NCI-H2171 (cell line): Measurements from ENCODE around the gene MAP6D1.

Experiments used
- DNase-seq: peaks from one replicate; lab custom pipeline; 2025; lab: John Stamatoyannopoulos, UW

Gene MAP6D1

DNA sequence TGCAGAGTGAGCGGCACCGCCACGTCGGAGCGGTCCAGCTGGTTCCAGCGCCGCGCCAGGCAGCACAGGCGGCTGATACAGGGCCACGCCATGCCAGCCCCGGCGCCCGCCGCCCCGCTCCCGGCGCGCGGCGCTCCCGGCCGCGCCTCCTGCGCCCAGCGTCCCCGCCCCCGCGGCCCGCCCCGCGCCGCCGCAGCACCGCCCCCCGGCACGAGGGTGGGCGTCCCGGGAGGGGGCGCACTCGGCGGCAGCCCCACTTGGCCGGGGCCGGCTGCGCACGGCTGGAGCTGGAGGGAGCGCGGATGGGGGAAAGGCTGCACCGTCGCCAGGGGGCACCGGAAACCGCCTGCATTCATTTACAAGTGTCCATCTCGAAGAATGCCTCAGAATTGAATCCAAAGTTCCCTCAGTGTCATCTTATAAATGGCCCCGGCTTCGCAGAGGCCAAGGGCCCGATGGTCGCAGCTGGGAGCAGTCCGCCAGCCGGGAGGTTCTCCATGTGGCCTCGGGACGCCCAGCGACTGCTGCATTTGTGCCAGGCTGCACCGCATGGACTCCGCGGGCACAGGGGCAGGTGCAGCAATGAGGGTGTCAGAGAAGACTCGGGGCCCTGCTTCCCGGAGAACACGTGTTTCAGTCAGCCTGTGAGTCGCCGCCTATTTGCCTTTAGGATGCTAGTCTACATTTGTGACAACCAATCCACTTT lies at the start of gene MAP6D1:
Gene MAP6D1 (minus strand): TSS at position 122 of the 706 bp plus-strand sequence. CDS start 30 bp downstream, at position 92.
- peak; percentile 77 for DNase-seq

DNA sequence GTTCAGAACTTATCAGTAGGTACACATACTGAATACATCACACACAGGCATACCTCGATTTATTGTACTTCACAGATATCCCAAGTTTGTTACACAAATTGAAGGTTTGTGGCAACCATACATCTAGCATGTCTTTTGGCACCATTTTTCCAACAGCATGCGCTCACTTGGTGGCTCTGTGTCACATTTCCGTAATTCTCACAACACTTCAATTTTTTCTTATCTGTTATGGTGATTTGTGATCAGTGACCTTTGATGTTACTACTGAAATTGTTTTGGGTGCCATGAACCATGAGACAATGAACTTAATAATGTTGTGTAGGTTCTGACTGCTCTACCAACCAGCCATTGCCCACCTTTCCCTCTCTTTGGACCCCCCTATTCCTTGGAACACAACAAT lies 48.5 kb upstream of the MAP6D1 start:
- no peak for DNase-seq

DNA sequence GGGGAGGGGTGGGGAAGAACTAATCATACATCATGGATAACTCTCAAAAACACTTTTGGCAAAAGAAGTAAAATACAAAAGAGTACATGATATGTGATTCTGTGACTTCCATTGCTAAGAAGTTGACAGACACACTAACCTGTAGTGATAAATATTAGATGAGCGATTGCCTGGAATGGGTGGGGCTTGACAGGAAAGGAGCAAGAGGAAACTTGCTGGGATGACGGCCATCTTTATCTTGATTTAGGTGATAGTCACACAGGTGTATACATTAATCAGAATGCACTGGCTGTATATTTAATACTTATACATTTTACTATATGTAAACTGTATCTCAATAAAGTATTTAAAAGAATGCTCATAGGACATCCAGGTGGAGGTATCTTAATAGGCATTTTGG lies 46.2 kb upstream of the MAP6D1 start:
- no peak for DNase-seq

DNA sequence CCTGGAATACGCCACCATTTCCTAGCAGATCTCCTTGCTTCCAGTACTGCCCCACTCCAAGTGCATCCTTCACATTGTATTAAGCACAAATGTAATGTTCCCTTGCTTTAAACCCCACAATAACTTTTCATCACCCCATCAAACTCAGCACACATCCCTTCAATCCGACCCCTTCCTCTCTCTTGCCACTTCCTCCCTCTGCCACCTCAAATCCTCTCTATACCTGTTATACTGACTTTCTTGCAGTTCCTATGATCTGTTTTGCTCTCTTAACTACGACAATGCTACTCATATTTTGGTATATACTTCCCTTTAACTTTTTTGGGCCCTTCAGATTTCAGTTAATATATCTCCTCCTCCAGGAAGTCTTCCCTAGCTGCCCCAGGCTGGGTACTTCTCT lies 45.2 kb upstream of the MAP6D1 start:
- DNase-seq = no peak

DNA sequence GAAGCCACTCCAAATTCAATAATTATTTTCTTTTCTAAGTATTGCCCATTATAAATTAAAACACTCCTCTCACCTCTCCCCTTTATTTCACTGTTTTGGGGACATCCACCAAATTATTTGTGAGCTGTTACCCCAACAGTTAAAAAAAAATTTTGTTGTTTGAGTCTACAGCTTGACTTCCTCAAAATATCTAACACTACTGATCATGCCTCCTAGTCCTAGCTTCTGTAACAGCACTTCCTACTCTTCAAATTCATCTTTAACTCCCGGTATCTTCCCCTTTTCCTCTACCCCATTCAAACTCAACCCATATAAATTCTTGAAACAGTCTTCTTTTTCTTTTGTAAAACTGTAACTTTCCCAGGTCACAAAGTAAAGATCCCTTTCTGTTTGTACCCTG lies 43.4 kb upstream of the MAP6D1 start:
- no peak for DNase-seq

DNA sequence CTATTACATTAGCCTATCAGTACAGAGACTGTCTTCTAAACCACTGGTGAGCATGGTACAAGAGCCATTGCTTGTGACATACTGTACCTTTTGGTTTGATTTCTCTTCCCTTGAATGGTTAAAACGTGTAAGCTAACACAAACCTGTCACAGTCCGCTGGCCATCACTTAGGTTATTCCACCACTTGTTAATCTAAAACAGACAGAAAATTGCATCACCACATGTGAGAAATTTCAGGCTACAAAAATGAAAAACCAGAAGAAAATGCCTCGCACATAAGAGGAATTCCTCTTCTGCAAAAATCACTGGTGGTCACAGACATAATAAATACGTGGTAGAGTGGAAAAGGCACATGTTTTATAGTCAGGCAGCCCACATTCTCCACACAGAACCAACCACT lies 37.2 kb upstream of the MAP6D1 start:
- DNase-seq = no peak

DNA sequence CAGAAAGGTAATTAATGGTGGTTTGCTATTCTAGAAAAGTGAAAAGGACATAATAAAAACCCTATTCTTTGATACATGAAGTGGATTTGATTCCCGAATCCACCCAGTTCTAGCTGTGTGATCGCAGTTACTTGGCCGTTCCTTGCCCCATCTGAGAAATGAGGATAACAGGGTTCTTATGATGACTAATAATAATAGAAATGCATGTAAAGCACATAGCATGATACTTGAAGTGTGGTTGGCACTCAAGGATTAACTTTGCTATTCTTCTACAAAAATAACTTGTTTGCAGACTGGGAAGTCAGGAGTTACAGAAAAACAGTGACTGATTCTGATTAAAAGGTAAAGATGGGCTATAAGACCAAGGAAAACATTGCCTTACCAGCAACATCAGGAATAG lies 32.5 kb upstream of the MAP6D1 start:
- DNase-seq = no peak

DNA sequence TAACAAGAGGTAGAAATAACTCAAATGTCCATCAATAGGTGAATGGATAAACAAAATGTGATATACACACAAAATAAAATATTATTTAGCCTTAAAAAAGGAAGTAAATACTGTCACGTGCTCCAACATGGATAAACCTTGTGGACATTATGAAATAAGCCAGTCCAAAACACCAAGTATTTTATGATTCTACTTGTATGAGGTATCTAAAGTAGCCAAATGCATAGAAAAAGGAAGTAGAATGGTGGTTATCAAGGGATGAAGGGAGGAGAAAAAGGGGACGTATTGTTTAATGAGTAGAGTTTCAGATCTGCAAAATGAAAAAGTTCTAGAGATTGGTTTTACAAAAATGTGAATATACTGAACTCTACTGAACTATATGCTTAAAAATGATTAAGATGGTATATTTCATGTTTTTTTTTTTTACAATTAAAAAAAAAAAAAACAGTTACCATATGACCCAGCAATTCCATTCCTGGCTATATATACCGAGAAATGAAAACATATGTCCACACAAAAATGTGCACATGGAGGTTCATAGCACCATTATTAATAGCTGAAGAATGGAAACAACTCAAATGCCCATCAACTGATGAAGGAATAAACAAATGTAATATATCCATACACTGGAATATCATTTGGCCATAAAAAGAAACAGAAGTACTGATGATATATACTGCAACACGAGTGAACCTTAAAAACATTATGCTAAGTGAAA lies 29.1 kb upstream of the MAP6D1 start:
- no peak for DNase-seq

- no peak for DNase-seq
Measured at GRCh38 chr3:183845608-183846288, 20.4 kb upstream of the MAP6D1 start.

GRCh38 chr3:183845090-183845489 lies 19.7 kb upstream of the MAP6D1 start:
- DNase-seq = no peak

DNA sequence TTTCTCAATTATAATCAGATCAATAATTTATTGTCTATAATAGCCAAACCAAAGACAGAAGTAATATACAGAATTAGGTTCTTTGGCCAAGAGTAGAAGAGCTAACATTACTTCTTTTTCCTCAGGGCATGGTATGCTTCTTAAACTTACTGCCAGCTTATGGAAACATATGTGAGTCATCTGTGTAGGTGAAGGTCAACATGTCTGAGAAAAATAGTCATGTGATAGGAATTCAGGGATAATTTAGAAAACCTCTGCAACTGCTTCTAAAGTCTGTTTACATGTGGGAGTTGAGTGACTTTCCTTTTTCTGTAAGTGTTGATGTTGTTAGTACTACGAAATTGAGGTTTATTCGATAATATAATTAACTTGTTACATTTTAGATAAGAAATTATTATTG lies 19.2 kb upstream of the MAP6D1 start:
- no peak for DNase-seq

DNA sequence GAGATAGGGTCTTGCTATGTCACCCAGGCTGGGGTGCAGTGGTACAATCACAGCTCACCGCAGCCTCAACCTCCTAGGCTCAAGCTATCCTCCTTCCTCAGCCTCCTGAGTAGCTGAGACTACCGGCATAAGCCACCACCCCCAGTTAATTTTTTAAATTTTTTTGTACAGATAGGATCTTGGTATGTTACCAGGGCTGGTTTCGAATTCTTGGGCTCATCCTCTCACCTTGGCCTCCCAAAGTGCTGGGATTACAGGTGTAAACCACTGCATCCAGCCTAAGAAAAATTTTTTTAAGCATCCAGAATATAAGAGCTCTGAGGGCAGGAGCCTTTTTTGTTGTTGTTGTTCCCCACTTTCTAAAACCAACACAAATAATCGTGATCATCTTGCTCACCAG lies 14.4 kb upstream of the MAP6D1 start:
- DNase-seq = no peak

DNA sequence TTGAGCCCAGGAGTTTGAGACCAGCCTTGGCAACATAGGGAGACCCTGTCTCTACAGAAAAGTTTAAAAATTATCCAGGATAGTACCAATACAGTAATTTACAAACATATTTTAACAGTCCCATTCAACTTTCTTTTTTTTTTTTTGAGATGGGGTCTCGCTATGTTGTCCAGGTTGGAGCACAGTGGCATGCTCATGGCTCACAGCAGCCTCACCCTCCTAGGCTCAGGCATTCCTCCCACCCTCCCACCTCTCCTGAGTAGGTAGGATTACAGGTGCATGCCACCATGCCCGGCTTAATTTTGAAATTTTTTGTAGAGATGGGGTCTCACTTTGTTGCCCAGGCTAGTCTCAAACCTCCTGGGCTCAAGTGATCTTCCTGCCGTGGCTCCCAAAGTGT lies 12.5 kb upstream of the MAP6D1 start:
- no peak for DNase-seq

GRCh38 chr3:183837390-183837789 lies 12.0 kb upstream of the MAP6D1 start:
- no peak for DNase-seq

DNA sequence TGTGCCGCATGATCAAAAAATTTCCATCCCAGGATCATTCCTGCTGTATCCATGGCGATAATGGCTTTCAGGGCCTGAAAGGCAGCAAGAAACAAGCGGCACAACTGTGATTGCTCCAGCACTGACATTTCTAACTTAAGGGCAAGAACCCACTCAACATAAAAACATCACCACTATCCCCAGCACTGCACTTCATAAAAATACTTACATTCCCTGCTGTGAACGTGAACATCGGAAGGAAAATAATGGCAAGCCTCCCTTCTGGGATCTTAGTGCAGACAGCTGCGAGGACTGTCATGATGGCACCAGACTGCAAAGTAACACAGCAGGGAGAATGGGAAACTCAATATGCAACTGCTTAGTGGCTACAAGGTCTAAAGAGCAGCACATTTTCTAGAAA lies 8.1 kb upstream of the MAP6D1 start:
- DNase-seq = no peak

- DNase-seq = no peak
Measured at GRCh38 chr3:183830187-183830586, 4.8 kb upstream of the MAP6D1 start.

- DNase-seq = no peak
Measured at GRCh38 chr3:183829466-183829865, 4.1 kb upstream of the MAP6D1 start.

- DNase-seq = no peak
Measured at GRCh38 chr3:183828538-183828870, 3.1 kb upstream of the MAP6D1 start.

- DNase-seq = no peak
Measured at GRCh38 chr3:183827809-183828537, 2.6 kb upstream of the MAP6D1 start.

DNA sequence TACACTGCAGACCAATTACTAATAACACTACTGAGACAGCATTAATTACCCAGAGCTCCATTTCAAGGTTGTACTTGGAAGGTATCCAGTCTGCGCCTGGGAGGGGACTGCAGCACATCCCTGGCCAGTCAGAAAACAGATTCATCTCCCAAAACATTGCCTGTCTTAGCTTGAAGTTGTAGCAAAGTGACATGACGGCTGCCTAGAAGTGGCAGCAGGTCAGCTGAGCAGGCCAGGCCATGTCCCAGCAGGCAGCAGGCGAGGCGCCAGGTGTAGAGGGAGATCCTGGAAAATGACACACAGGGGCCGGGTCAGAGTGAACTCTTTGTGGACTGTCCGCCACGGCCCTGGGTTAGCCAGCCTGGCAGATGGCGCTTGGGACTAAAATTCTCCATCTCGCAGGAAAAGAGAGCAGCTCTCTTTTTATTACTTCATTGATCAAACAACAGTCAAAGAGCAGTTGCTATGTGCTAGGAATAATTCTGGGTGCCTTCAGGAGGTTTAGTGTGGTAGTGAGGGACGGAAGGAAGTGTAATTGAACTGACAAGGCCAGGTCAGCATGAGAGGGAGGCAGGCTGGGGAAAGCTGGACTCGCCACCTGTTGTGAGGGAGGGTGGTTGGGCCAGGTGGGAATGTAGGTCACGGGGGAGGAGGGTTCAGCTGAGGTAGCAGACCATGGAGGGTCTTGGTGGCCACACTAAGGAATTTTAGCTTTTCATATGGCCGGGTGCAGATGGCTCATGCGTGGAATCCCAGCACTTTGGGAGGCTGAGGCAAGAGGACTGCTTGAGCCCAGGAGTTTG lies 1.3 kb upstream of the MAP6D1 start:
- no peak for DNase-seq

GRCh38 chr3:183824761-183825455 lies 469 bp downstream of the MAP6D1 start:
- no peak for DNase-seq
